ENCODE measurements around the gene TTC9. TPM values are rescaled to one million over a fixed set of nuclear protein-coding genes. Genes with fewer than 3 reads are reported as not detected.

TTC9 gene
- total RNA-seq, 3 donors from 2014 or later (not counting 1 experiment from before 2014, with no cell fraction given) = 2.4 to 5.6 (median 3.8) TPM

GRCh38 chr14:70716958-70717357, 75.2 kb downstream of the TTC9 start:
- no peak overlapping the region for H3K4me3 ChIP-seq (ENCODE audit: low read length)
- ATAC-seq (no peak), DNase-seq (no peak)
- TF ChIP-seq, protein P1, sequence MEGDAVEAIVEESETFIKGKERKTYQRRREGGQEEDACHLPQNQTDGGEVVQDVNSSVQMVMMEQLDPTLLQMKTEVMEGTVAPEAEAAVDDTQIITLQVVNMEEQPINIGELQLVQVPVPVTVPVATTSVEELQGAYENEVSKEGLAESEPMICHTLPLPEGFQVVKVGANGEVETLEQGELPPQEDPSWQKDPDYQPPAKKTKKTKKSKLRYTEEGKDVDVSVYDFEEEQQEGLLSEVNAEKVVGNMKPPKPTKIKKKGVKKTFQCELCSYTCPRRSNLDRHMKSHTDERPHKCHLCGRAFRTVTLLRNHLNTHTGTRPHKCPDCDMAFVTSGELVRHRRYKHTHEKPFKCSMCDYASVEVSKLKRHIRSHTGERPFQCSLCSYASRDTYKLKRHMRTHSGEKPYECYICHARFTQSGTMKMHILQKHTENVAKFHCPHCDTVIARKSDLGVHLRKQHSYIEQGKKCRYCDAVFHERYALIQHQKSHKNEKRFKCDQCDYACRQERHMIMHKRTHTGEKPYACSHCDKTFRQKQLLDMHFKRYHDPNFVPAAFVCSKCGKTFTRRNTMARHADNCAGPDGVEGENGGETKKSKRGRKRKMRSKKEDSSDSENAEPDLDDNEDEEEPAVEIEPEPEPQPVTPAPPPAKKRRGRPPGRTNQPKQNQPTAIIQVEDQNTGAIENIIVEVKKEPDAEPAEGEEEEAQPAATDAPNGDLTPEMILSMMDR (IDR thresholded peaks at IDR 0.05) = no peak
- H3K36me3 Mint-ChIP-seq = no peaks in the 10 kb centered on the region
- no peak overlapping the region for H3K27ac Mint-ChIP-seq
- H3K4me1 ChIP-seq (ENCODE audit: control insufficient read depth, insufficient read depth, low read length) = peaks cover 3% of the 10 kb centered on the region
- H3K4me1 Mint-ChIP-seq = peaks cover 0 to 5% of the 10 kb centered on the region in 2 donors
- no peaks in the 10 kb centered on the region for H3K36me3 ChIP-seq (ENCODE audit: control insufficient read depth, insufficient read depth, low read length)
- no peaks in the 10 kb centered on the region for H3K9me3 ChIP-seq (ENCODE audit: control insufficient read depth, insufficient read depth, low read length)
- intact Hi-C loops (cut with micrococcal nuclease) = no loop called here
- WGBS (ENCODE audit: insufficient coverage) = no CpG with 5 or more reads among the region's 1 CpG
- no peaks in the 10 kb centered on the region for H3K9me3 Mint-ChIP-seq
- no peak overlapping the region for H3K27ac ChIP-seq (ENCODE audit: low read length)
- no peak overlapping the region for H3K4me3 Mint-ChIP-seq
- no peaks in the 10 kb centered on the region for H3K27me3 ChIP-seq (ENCODE audit: control insufficient read depth, insufficient read depth, low read length)
- H3K27me3 Mint-ChIP-seq (ENCODE audit: low read depth in 2 of 2) = peaks cover 3 to 17% of the 10 kb centered on the region in 2 donors

DNA sequence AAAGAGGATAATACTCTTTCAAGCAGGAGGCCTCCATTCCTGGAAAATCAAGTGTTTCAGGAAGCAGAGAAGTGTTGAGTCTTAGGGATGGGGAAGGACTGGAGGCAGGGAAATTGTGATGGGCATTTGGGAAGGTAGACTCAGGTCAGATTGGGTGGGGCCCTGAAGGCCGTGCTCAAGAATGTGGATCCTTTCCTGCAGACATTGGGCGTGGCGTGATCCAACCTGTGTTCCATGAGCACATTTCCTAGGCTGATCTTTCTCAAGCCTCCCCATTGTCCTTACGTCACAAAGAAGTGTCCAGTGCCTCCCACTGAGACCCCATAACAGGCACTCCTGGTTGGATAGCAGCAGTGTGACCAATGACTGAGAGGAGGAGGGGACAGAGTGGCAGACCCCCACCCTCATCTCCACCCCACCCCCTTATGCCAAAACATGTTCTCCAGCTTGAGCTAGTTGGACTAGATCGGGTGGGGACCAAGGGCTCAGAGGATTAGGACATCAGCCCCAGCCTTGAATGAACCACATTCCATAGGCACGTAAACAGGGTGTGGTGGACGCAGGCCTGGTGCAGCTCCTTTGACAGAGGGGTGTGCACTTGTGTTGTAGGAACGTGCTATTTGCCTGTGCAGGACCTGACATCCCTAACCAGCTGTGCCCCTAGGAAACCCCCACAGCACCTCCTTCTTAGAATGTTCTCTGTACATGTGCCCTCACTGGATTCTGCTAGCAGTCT, 76.8 kb downstream of the TTC9 start:
- no peak overlapping the region for H3K4me3 Mint-ChIP-seq
- Histone ChIP-seq H3K27ac (ENCODE audit: low read length) (no peak overlapping the region), H3K9me3 (ENCODE audit: control insufficient read depth, insufficient read depth, low read length) (no peaks in the 10 kb centered on the region), H3K36me3 (ENCODE audit: control insufficient read depth, insufficient read depth, low read length) (no peaks in the 10 kb centered on the region), H3K27me3 (ENCODE audit: control insufficient read depth, insufficient read depth, low read length) (no peaks in the 10 kb centered on the region), H3K4me1 (ENCODE audit: control insufficient read depth, insufficient read depth, low read length) (peaks cover 3% of the 10 kb centered on the region), H3K4me3 (ENCODE audit: low read length) (no peak overlapping the region)
- DNase-seq (no peak), ATAC-seq (no peak)
- peaks cover 0 to 5% of the 10 kb centered on the region in 2 donors for H3K4me1 Mint-ChIP-seq
- TF ChIP-seq, protein P1 (IDR thresholded peaks at IDR 0.05) = no peak
- H3K36me3 Mint-ChIP-seq = no peaks in the 10 kb centered on the region
- 93% methylated on average over 8 of the region's 8 CpGs for WGBS (ENCODE audit: insufficient coverage)
- intact Hi-C loops (cut with micrococcal nuclease) = no loop called here
- no peaks in the 10 kb centered on the region for H3K9me3 Mint-ChIP-seq
- peaks cover 3 to 17% of the 10 kb centered on the region in 2 donors for H3K27me3 Mint-ChIP-seq (ENCODE audit: low read depth in 2 of 2)
- no peak overlapping the region for H3K27ac Mint-ChIP-seq

DNA sequence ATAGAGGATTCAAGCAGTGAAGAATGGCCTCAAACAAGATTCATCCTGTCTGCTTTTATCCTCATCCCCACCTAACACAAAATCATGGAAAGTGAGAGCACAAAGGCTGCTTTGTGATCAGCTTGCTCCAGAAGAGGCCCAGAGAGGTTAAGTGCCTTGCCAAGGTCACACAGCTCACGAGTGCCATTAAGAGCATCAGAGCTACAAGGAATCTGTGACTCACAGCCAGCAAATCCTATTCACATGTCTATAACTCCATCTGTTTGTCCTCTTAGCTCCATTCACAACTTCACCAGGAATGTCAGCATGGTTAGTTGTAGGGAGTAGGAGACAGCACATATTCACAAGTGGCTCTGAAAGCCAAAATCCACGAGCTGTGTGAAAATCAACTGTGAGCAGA, 79.8 kb downstream of the TTC9 start:
- no peaks in the 10 kb centered on the region for H3K9me3 ChIP-seq (ENCODE audit: control insufficient read depth, insufficient read depth, low read length)
- TF ChIP-seq, protein P1 (IDR thresholded peaks at IDR 0.05) = no peak
- no peaks in the 10 kb centered on the region for H3K4me1 ChIP-seq (ENCODE audit: control insufficient read depth, insufficient read depth, low read length)
- no peak overlapping the region for H3K27ac ChIP-seq (ENCODE audit: low read length)
- Mint-ChIP-seq H3K4me1 (no peaks in the 10 kb centered on the region), H3K9me3 (no peaks in the 10 kb centered on the region), H3K27me3 (ENCODE audit: low read depth in 2 of 2) (peaks cover 0 to 7% of the 10 kb centered on the region in 2 donors), H3K36me3 (no peaks in the 10 kb centered on the region), H3K27ac (no peak overlapping the region), H3K4me3 (no peak overlapping the region)
- H3K27me3 ChIP-seq (ENCODE audit: control insufficient read depth, insufficient read depth, low read length) = no peaks in the 10 kb centered on the region
- intact Hi-C loops (cut with micrococcal nuclease) = no loop called here
- DNase-seq (no peak), ATAC-seq (no peak)
- no peaks in the 10 kb centered on the region for H3K36me3 ChIP-seq (ENCODE audit: control insufficient read depth, insufficient read depth, low read length)
- H3K4me3 ChIP-seq (ENCODE audit: low read length) = no peak overlapping the region
- 92% methylated on average over 2 of the region's 2 CpGs for WGBS (ENCODE audit: insufficient coverage)

DNA sequence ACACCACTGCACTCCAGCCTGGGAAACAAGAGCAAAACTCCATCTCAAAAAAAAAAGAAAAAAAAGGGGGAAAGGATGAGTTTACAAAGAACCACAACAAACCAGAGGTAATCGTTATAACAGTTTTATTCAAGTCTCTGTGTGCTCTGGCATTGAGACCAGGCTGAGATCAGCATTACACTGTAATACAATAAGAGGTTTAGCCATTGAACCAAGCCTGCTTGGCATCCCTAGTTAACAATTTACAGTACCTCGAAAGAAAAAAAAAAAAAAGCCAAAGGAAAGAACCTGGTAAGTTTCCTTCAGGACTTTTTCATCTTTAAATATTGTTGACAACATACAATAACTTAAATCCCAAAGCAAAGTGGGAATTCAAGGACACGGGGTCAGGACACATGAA, 80.7 kb downstream of the TTC9 start:
- Histone ChIP-seq H3K27me3 (ENCODE audit: control insufficient read depth, insufficient read depth, low read length) (no peaks in the 10 kb centered on the region), H3K4me1 (ENCODE audit: control insufficient read depth, insufficient read depth, low read length) (no peaks in the 10 kb centered on the region), H3K9me3 (ENCODE audit: control insufficient read depth, insufficient read depth, low read length) (no peaks in the 10 kb centered on the region), H3K27ac (ENCODE audit: low read length) (no peak overlapping the region), H3K4me3 (ENCODE audit: low read length) (no peak overlapping the region), H3K36me3 (ENCODE audit: control insufficient read depth, insufficient read depth, low read length) (no peaks in the 10 kb centered on the region)
- 94% methylated on average over 2 of the region's 3 CpGs for WGBS (ENCODE audit: insufficient coverage)
- no peak overlapping the region for H3K27ac Mint-ChIP-seq
- TF ChIP-seq, protein P1 (IDR thresholded peaks at IDR 0.05) = no peak
- no peaks in the 10 kb centered on the region for H3K9me3 Mint-ChIP-seq
- DNase-seq = no peak
- peaks cover 0 to under 1% of the 10 kb centered on the region in 2 donors for H3K27me3 Mint-ChIP-seq (ENCODE audit: low read depth in 2 of 2)
- intact Hi-C loops (cut with micrococcal nuclease) = no loop called here
- H3K4me1 Mint-ChIP-seq = no peaks in the 10 kb centered on the region
- no peak for ATAC-seq
- H3K4me3 Mint-ChIP-seq = no peak overlapping the region
- no peaks in the 10 kb centered on the region for H3K36me3 Mint-ChIP-seq
